Activated effector memory CD4-positive, alpha-beta T cell treated with anti-CD3 and anti-CD28 coated beads, Interleukin-2, amount 50 U/mL, for 16 hours (primary cell): Measurements from ENCODE around the gene POLR1E.
"Not testable (repeated sequence)": the region's sequence is repeated elsewhere in the genome, so short reads cannot be mapped to it uniquely, and the experiment has no call there.

Experiments used
- DNase-seq: peaks from one replicate; pipeline ENCODE4 v3.0.0-alpha.2; 2020

POLR1E gene

DNA sequence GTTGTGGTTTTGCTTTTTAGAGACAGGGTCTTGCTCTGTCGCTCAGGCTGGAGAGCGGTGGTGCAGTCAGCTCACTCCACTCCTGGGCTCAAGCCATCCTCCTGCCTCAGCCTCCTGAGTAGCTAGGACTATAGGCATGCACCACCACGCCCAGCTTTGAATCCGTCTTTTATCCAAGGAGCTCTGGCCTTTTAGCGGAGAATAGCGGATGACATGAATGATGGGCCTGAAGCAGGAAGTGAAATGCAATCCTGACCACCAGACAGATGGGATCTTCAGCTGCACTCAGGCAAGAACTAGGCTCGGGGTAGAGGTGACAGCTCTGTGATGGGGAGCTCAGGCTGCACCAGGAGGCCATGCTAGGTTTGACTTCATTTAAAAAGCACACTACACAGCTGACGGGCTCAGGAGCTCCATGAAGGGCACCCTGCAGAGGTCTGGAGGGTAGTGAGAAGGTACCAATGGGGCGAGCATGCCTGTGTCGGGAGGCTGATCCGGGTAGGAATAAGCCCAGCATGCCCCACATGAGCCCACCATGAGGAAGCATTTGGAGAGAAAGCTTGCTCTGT is 21.9 kb downstream of the POLR1E start:
- no peak for DNase-seq

DNA sequence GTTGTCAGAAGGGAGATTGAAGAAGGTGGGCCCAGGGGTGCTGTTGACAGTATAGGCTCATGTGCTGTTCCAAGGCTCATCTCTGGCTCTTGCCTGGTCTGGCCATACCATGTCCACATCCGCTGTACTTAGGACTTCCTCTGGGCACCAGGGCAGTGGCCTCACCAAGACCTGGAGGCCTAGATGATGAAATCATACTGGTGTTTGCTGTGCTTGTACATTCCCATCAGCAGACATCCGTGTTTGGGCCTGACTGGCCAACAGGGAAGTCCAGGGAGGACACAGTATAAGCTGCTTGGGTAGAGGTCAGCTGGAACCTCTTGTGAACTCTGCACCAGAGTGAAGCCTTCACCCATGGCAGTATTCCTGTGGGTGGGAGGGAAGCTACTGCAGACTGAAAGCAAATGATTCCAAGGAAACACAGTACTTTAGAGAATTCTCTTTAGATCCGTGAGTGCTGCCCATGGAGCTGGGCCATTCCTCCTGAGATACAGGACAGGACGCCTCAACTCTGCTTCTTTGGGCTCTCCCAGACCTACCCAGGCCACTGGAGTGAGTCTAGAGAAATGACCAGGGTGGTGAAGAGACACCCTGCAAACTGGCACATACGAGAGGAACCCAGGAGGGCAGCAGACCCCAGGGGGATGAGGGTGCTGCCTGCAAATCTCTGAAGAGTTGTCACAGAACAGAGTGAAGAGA is 22.5 kb downstream of the POLR1E start:
- DNase-seq: no peak

DNA sequence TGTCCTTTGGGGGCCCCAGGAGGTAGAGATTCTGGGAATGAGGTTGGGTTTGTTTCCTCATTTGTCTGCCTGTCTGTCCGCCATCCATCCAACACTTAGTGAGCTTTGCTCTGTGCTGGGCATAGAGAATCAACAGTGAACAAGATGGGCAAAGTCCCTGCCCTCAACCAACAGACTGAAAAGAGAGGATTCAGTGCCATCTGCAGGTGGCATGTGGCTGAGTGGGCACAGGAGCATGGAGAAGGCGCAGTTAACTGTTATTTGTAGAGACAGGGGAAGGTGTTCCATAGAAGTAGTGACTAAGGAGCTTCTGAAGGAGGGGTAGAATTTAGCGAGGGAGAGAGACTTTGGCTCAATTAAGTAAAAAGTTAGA is 23.1 kb downstream of the POLR1E start:
- no peak for DNase-seq

DNA sequence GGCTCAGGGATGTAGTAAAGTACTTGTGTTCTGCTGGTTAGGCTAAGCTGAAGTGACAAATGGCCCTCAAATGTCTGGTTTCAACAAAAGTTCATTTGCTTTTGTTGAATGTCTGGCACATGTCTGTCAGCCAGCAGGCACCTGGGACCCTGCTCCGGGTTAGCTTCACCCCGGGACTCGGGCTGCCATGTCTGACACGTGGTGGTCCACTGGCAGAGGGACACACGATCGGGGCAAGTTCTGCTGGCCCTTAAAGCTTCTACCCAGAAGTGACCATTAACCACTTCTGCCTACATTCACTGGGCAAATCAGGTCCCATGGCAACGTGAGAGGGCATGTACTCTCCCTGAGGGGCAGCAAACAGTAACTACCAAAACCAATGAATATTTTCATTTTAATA is 23.8 kb downstream of the POLR1E start:
- no peak for DNase-seq

DNA sequence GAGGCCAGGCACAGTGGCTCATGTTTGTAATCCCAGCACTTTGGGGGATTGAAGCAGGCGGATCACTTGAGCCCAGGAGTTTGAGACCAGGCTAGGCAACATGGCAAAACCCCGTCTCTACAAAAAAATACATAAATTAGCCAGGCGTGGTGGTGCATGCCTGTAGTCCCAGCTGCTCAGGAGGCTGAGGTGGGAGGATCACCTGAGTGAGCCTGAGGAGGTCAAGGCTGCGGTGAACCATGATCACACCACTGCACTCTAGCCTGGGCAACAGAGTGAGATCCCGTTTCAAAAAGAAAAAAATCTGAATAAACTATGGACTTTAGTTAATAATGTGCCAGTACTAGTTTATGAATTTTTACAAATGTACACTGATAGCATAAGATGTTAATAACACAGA is 24.3 kb downstream of the POLR1E start:
- DNase-seq: not testable (repeated sequence)

DNA sequence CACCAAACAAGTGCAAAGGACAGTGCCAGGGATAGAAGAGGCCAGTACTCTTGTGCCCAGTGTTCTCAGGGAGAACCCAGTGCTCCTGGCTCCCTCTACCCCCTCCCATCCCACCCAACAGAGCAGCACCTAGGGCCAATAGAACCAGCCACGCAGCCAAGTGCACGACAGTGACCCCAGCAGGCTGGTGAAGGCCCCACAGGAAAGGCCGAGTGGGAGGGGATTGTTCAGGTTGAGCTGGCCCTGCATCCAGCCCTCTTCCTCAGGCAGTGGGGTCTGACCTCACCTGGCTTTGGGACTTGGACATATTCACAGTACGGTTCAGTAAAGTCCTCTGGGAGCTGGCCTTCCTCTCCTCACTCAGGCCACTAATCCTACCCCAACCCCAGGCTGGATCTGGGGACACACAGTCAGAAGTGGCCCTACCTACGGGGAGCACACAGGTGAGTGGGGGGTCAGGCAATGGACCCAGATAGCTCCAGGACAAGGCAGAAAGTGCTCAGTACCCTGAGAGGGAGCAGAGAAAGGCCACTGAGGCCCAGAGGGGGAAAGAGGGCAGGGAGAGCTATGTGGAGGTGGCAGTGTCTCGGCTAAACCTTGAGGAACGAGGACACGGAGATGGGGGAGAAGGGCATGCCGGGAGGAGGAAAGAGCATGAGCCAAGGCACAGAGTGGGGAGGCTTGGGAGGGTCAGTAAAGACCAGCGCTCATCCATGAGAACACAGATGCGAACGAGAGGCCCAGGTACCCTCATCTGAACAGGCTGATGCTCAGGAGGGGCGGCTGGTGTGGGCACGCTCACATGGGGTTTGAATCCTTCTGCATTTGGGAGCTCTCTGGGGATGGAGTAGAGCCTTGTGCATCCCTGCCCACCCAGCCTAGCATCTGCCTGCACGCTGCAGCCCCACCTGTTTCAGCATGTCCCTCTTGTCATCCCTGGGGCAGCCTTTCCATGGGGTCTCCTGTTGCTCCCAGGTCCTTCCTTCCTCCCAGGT is 25.6 kb downstream of the POLR1E start:
- DNase-seq: no peak

DNA sequence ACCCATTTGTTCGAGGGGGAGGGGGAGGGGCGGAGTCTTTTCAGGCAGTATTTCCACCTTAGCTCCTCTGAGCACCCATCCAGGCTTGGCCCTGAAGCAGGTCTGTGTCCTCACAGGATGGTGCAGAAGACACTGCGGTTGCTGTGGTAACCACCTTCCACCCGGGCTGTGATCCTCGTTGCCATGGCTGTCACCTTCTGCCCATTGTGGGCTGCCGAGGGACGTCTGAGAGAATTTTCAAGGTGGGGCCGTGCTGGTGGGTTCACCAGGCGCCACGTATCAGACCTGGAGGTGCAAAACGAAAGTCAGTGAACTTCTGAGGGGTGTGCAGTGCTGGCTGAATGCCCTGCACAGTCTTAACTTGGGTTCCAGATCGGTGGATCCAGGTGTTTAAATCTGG is 26.7 kb downstream of the POLR1E start:
- no peak for DNase-seq

DNA sequence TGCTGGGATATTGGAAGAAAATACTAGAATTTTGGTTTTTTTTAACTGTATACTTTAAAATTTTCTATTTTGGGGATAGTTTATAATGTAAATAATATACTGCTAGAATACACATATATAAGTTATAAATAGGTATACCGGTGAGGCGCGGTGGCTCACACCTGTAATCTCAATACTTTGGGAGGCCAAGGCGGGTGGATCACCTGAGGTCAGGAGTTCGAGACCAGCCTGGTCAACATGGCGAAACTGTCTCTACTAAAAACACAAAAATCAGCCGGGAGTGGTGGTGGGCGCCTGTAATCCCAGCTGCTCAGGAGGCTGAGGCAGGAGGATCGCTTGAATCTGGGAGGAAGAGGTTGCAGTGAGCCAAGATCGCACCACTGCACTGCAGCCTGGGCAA is 28.7 kb downstream of the POLR1E start:
- DNase-seq: not testable (repeated sequence)

DNA sequence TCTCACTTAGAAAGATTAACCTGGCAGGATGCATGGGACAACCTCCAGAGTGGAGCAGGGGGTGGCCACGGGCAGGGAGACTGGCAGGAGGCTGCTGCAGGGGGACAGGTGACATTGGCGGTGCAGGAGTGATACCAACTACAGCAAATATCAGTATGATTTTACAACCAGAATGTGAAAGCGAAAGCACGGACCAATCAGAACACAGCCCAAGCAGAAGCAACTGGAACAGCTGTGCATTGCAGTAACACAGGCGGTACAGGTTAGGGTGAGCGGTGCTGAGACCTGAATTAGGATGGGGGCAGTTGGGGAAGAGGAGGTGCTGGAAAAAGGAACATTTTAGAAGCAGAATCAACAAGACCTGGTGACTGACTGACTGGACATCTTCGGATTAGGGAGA is 29.3 kb downstream of the POLR1E start:
- no peak for DNase-seq

DNA sequence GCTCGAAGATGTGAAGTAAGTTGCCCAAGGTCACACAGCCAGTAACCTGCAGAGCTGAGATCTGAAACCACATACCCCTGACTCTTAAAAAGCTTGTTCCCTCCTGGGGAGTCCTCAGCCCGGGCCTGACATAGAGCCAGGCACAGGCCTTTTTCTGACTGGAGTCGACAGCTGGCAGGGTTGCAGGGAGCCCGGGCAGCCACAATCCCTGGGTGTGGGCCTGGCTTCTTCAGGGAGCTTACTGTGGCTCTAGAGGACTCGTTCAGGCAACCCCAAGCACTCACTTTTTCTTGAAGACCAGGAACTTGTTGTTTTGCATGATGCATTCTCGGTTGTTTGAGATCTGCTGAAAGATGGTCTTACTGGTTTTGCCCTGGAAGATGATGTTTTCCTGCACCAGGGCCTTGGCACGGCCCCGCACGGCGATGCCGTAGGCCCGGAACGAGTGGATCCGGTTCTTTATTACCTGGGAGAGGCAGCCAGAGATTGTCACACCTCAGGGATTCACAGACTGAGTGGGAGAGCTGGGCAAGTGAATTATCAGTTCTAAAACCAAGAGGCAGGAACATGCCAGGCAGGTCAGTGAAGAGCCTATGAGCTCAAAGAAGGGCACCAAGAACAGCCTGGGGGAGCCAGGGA is 30.0 kb downstream of the POLR1E start:
- DNase-seq: no peak

DNA sequence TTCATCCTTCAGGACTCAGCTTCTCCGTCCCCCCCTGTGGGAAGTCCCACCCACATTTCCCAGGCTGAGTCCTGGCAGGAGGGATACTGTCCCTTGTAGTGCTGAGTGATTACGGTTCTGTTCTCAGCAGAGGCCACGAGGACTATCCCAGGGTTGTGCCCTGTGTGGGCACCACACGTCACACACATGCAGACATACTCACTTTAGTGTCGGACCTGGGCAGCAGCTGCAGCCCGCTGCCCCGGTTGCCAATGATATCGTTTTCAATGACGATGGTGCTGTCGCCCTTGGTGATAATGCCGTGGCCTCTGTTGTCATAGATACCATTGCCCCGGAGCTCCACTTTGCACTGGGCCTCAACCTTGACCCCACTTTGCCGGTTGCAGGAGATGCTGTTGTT is 32.2 kb downstream of the POLR1E start:
- DNase-seq: no peak

DNA sequence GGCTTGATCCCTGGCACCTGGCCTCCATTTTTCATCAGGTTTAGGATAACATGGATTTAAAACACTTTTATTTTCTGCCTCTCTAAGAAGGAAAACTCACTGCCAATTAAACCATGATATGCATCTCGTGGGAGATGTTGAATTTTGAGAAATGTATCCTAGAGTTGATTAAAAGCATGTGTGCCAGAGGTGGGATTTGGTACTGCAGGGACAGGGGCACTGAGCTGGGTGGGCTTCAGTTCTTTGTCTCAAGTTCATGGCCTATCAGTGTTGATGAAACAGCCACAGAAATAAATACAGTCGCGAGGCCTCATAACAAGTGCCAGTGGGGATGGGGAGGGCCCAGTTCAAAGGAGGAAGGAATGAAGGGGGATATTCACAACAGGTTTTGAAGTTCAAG is 34.9 kb downstream of the POLR1E start:
- no peak for DNase-seq

DNA sequence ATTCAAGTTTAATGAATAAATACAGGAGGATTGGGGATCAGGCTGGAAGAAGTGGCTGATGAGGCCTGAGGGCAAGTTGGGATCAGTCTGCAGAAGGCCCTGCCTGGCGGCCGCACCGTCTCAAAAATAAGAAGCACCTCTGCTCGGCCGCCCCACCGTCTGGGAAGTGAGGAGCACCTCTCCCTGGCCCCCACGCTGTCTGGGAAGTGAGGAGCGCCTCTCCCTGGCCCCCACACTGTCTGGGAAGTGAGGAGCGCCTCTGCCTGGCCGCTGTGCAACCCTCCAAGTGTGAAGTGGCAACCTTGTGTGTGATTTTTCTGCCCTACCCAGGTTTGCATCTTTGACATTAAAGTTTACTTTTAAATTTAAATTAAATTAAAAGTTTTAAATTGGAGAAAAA is 35.4 kb downstream of the POLR1E start:
- DNase-seq: no peak

DNA sequence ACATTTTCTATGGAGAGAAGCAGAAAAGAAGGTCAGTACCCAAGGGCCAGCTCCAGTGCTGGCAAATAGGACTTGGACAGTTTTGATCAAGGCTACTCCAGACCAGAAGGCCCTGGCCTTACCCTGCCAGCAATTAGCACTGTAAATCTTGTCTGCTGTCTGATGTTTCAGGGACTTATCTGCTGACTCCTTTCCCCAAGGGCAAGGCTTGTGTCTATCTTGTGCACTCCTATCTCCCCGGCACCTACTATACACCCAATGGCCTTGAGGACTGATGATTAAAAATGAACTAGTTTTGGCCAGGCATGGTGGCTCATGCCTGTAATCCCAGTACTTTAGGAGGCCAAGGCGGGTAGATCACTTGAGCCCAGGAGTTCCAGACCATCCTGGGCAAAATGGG is 37.2 kb downstream of the POLR1E start:
- no peak for DNase-seq

DNA sequence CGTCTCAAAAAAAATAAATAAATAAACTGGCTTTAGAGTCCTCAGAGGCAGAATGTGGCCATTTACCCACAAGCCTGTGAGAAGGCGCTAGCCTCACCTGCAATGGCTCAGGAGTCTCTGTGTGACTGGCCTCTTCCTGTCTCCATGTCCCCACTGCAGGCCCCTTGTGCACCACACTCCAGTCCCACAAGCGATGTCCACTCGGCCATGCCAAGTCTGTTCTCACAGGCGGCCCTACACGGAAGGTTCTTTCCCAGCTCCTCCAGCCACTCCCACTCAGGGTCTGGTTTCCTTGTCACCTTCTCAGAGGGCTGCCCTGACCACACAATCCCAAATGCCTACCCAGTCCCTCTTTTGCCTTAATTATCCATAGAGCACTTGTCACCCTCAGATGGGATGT is 38.2 kb downstream of the POLR1E start:
- no peak for DNase-seq

DNA sequence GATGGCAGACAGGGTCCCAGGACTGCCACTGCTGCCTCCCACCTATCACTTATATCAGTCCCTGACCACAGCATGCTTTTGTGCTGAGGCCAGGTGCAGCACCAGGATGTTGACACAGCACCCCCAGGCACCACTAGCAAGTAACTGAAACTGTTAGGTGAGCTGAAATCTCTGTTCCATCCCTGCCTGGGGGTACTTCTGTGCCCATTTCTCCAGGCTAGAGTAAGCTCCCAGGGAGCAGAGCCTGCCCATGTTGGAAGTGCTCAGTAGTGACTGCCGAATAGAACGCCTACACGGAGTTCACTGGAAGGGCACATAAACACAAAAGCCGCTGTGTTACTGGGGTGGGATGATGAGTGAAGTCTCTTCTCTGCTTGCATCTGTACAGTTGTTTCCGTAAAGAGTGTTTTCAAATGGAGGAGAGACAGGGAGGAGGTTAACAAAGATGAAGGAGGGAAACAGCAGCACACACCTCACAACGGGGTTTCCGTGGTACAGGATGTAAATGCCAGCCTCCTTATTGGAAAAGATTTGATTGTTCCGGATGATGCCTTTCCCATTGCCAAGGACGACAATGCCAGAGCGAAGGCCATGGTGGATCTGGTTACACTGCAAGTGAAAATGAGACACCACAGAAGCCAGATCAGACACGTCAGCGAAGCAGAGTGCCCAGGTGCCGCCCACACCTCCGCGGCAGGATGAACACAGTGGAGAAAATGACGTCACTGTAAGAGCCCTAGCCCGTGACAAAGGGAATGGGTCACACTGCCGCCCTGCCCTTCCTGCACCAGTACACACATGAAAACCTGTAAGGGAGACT is 43.1 kb downstream of the POLR1E start:
- DNase-seq: peak; percentile 92

DNA sequence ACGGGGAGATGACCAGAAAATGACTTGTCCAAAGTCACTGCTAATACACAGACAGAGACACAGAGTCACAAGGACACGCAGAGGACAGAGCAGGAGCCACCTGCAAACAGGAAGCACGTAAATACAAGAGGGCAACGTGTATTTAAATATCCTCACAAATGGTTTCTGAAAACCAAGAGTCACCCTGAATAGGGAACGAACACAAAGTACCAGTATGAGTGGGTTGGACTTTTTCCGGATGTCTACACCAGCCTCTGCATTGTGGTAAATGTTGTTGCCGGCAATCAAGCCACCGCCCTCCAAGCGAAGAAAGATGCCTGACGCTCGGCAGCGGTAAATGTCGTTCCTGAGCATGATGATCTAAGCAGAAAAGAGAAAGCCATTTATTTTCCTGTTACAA is 46.0 kb downstream of the POLR1E start:
- peak; percentile 80 for DNase-seq

DNA sequence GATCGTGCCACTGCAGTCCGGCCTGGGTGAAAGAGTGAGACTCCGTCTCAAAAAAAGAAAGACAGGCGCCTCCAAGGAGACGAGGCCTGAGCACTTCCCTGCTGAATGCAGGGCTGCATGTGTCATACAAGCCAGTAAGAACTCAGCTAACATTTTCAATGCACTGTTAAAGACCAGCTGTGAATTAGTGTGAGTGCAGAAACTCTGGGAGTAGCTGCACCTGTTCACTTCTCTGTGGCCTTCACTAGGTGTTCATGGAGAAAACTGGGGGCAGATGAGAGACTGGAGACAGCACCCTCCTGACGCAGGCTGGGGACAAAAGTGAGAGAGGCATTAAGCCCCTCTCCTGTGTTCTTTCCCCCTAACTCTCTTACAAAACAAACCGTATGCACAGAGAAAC is 48.7 kb downstream of the POLR1E start:
- no peak for DNase-seq

DNA sequence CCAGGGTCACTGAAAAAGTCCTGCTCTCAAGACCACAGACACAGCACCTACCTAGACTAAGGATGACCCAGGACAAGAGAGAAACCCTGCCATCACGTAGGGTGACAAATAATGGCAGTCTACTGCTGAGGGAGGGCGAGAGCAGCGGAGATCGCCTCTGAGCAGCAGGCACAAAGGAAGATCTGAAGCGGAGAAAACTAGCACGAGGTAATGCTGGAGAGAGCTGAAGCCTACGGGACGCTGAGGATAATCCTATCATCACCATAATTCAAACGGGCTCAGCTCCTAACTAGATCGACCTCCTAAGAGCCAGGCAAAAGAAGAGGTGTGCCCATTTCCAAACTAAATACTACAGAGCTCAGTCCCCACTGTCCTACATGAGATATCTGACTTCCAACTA is 49.2 kb downstream of the POLR1E start:
- DNase-seq: no peak

DNA sequence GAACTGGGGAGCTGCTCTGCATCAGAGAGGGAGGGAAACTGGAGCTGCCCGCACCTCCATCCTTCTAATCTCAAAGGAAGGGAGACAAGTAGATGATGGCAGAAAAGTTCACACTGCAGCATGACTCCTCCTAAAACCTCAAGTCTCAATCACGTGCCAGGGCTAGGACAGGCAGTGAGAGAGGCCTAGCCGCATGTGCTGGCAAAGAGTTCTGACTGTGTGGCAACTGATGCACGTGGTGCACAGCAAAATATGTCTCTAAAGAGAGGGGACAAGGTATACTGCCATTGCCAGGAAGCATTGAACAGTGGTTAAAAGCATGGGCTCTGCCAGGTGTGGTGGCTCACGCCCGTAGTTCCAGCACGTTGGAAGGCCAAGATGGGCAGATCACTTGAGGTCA is 52.4 kb downstream of the POLR1E start:
- no peak for DNase-seq

DNA sequence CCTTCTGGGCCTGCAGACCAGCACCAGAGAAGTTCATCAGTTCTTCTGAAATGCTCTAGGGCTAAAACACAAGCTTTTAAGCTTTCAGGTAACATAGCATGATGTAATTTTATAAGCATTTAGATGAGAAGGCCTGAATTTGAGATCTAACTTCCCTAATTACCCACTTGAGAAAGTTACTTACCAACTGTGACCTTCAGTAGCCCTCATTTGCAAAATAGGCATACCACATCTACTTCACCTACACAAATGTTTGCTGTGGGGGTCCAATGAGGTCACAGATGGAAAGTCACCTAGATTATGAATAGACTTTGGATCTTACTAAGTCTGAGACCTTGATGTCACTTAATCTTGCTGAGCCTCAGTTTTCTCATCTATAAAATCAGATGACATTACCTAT is 53.9 kb downstream of the POLR1E start:
- DNase-seq: no peak

DNA sequence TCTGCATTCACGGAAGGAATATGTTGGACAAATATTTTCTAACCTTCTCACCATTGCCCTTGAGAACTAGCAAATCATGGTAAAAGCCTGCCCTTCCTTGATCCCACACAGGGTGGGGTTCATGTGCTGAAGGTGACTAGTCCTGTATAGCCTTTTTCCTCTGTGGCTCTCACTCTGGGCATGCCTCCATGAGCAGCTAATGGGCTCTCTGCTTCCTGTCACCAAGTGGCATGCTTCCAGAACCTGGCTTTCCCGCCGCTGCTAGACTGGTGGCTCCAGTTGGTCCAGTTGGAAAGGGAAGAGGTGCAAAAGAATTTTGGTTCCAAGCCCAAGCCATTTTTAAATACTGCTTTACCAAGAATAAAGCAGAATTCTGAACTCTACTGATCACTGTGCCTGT is 54.9 kb downstream of the POLR1E start:
- no peak for DNase-seq

DNA sequence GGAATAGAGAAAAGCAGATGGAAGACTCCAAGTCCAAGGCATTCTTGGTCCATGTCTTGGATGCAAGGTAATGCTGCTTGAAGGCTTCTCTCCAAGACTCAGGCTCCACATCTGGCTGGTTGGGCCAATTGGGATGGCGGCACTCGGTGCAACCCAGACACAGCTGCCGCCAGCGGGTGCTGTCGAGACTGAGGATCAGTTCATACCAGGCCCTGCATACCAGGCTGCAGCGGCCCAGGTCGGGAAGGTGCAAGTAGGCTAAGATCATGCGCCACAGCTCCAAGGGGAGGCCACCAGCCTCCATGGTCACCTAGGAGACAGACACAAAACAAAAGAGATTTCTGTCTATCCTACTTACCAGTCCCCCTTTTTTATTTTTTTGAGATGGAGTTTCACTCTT is 55.7 kb downstream of the POLR1E start:
- no peak for DNase-seq
